ENCODE results near the gene ZNF649.

ZNF649 gene

GRCh38 chr19:51882518-51882917, 22.3 kb downstream of the ZNF649 start:
- H3K27ac ChIP-seq, result no peak overlapping the region
- TF ChIP-seq ZFX (IDR thresholded peaks at IDR 0.05) (no peak), CTCF (conservative IDR thresholded peaks at IDR 0.05) (no peak)

GRCh38 chr19:51873097-51873496, 31.7 kb downstream of the ZNF649 start:
- TF ChIP-seq CTCF (conservative IDR thresholded peaks at IDR 0.05), result no peak
- no peak for TF ChIP-seq ZFX (IDR thresholded peaks at IDR 0.05)
- no peak overlapping the region for H3K27ac ChIP-seq

- H3K27ac ChIP-seq, result no peak overlapping the region
- TF ChIP-seq CTCF (conservative IDR thresholded peaks at IDR 0.05), result no peak
- no peak for TF ChIP-seq ZFX (IDR thresholded peaks at IDR 0.05)
These were observed 42.8 kb downstream of the ZNF649 start for GRCh38 chr19:51861870-51862622.
